ENCODE results near the gene CASP14. TPM values are rescaled to one million over a fixed set of nuclear protein-coding genes. Genes with fewer than 3 reads are reported as not detected.

CASP14 gene
- not detected in 2 replicates for total RNA-seq

GRCh38 chr19:15048885-15049541 is at the start of gene CASP14:
Gene CASP14, plus strand, starts transcription at chr19:15049480. Its CDS starts 2,772 bp downstream, at chr19:15052252.

GRCh38 chr19:15081911-15082310 is 32.6 kb downstream of the CASP14 start, which contains the start of gene OR1I1:
Gene OR1I1, plus strand, starts transcription at chr19:15082211. Its CDS starts 4,855 bp downstream, at chr19:15087066.

GRCh38 chr19:15107061-15108010 is 58.1 kb downstream of the CASP14 start, which contains the start of gene SYDE1:
Gene SYDE1, plus strand, starts transcription at chr19:15107401. Its CDS starts 33 bp downstream, at chr19:15107434.

Other genes starting within 250 kb of the CASP14 start
- gene OR7A5, start 214.3 kb upstream of the CASP14 start, total RNA-seq = not detected in 2 replicates
- not detected in 2 replicates for gene OR7C1, start 214.3 kb upstream of the CASP14 start, total RNA-seq
- gene OR7A10, start 200.6 kb upstream of the CASP14 start, total RNA-seq = not detected in 2 replicates
- 0.16 TPM in 1 of 2 replicates, not detected in the other for gene OR7A17, start 163.3 kb upstream of the CASP14 start, total RNA-seq
- gene OR7C2, start 108.0 kb upstream of the CASP14 start, total RNA-seq = not detected in 2 replicates
- not detected in 2 replicates for gene SLC1A6, start 69.6 kb upstream of the CASP14 start, total RNA-seq
- gene OR1I1, start 32.7 kb downstream of the CASP14 start, total RNA-seq = not detected in 2 replicates
- gene SYDE1, start 57.9 kb downstream of the CASP14 start, total RNA-seq = 9.9 and 14.8 TPM in 2 replicates
- 3.4 TPM in 2 replicates for gene NOTCH3, start 151.5 kb downstream of the CASP14 start, total RNA-seq
- 0.13 and 0.16 TPM in 2 replicates for gene EPHX3, start 183.0 kb downstream of the CASP14 start, total RNA-seq